GM21529 (cell line): ENCODE results near the gene CFHR2.
"Not testable (repeated sequence)": the region's sequence is repeated elsewhere in the genome, so short reads cannot be mapped to it uniquely, and the experiment has no call there.

Experiments used
- ATAC-seq: cut with Tn5 transposase; IDR thresholded peaks from one replicate; pipeline ENCODE4 v1.9.1; 2021; ENCODE audit not compliant: unreplicated experiment

The CFHR2 gene

GRCh38 chr1:196943568-196943967 is at the start of gene CFHR2:
CFHR2 (plus strand) TSS chr1:196943738; CDS start chr1:196943881, 143 bp downstream.
- ATAC-seq, result not testable (repeated sequence)

- ATAC-seq, result no peak
Measured at GRCh38 chr1:196896355-196896754, 47.2 kb upstream of the CFHR2 start.

GRCh38 chr1:196897158-196897828 is 46.2 kb upstream of the CFHR2 start:
- no peak for ATAC-seq

- no peak for ATAC-seq
Measured at GRCh38 chr1:196902344-196902743, 41.2 kb upstream of the CFHR2 start.

- no peak for ATAC-seq
Measured at GRCh38 chr1:196910215-196910614, 33.3 kb upstream of the CFHR2 start.

- ATAC-seq, result not testable (repeated sequence)
Measured at GRCh38 chr1:196912283-196912682, 31.3 kb upstream of the CFHR2 start.

GRCh38 chr1:196926839-196927238 is 16.7 kb upstream of the CFHR2 start:
- not testable (repeated sequence) for ATAC-seq

- ATAC-seq, result not testable (repeated sequence)
Measured at GRCh38 chr1:196932853-196933252, 10.7 kb upstream of the CFHR2 start.

GRCh38 chr1:196933531-196934189 is 9.9 kb upstream of the CFHR2 start:
- ATAC-seq, result no peak

GRCh38 chr1:196941474-196941873 is 2.1 kb upstream of the CFHR2 start:
- ATAC-seq, result not testable (repeated sequence)

- ATAC-seq, result peak; percentile 87
Measured at GRCh38 chr1:196951711-196952394, 8.3 kb downstream of the CFHR2 start.

GRCh38 chr1:196954778-196955177 is 11.2 kb downstream of the CFHR2 start:
- no peak for ATAC-seq

GRCh38 chr1:196955926-196956325 is 12.4 kb downstream of the CFHR2 start:
- ATAC-seq, result no peak

GRCh38 chr1:196960854-196961253 is 17.3 kb downstream of the CFHR2 start:
- peak; percentile 87 for ATAC-seq

GRCh38 chr1:196970182-196970581 is 26.6 kb downstream of the CFHR2 start:
- no peak for ATAC-seq

GRCh38 chr1:196976278-196976677 is 32.7 kb downstream of the CFHR2 start:
- no peak for ATAC-seq

GRCh38 chr1:196977278-196977677 is 33.7 kb downstream of the CFHR2 start, which contains the start of gene CFHR5:
CFHR5 (plus strand) TSS chr1:196977556; CDS start chr1:196977665, 109 bp downstream.
- ATAC-seq, result no peak

- ATAC-seq, result no peak
Measured at GRCh38 chr1:196980859-196981258, 37.3 kb downstream of the CFHR2 start.

- not testable (repeated sequence) for ATAC-seq
Measured at GRCh38 chr1:196982247-196982646, 38.7 kb downstream of the CFHR2 start.

GRCh38 chr1:196991919-196992651 is 48.5 kb downstream of the CFHR2 start:
- not testable (repeated sequence) for ATAC-seq

- no peak for ATAC-seq
Measured at GRCh38 chr1:196993916-196994315, 50.4 kb downstream of the CFHR2 start.
